ENCODE results near the gene STAT2. TPM values are rescaled to one million over a fixed set of nuclear protein-coding genes. Genes with fewer than 3 reads are reported as not detected.
"Not testable (repeated sequence)": the region's sequence is repeated elsewhere in the genome, so short reads cannot be mapped to it uniquely, and the experiment has no call there.

The STAT2 gene
- total RNA-seq, 1 donor from 2014 or later = 163 TPM

- H3K4me3 Mint-ChIP-seq (ENCODE audit: low read depth) = no peak overlapping the region
- no peaks in the 10 kb centered on the region for H3K27me3 Mint-ChIP-seq
- no peaks in the 10 kb centered on the region for H3K9me3 Mint-ChIP-seq (ENCODE audit: low read depth)
- peaks cover 4% of the 10 kb centered on the region for H3K4me1 Mint-ChIP-seq (ENCODE audit: low read depth)
- no peak overlapping the region for H3K27ac Mint-ChIP-seq
- DNase-seq (ENCODE audit: low spot score, unreplicated experiment) = no peak
- TF ChIP-seq CTCF (IDR thresholded peaks at IDR 0.05; ENCODE audit: unreplicated experiment) = no peak
- H3K36me3 Mint-ChIP-seq (ENCODE audit: insufficient read depth) = peaks cover 27% of the 10 kb centered on the region
These were observed 8.6 kb downstream of the STAT2 start for GRCh38 chr12:56351325-56351724.

- H3K27ac Mint-ChIP-seq = no peak overlapping the region
These were observed 9.2 kb downstream of the STAT2 start for GRCh38 chr12:56350662-56351061.

GRCh38 chr12:56348776-56349175, 11.1 kb downstream of the STAT2 start:
- H3K36me3 Mint-ChIP-seq (ENCODE audit: insufficient read depth) = peaks cover 22% of the 10 kb centered on the region
- H3K4me3 Mint-ChIP-seq (ENCODE audit: low read depth) = no peak overlapping the region
- H3K27ac Mint-ChIP-seq = no peak overlapping the region

More at GRCh38 chr12:56350662-56351061, 9.2 kb downstream of the STAT2 start:
- H3K4me1 Mint-ChIP-seq (ENCODE audit: low read depth) = peaks cover under 1% of the 10 kb centered on the region
- no peak for DNase-seq (ENCODE audit: low spot score, unreplicated experiment)
- no peaks in the 10 kb centered on the region for H3K9me3 Mint-ChIP-seq (ENCODE audit: low read depth)
- no peaks in the 10 kb centered on the region for H3K27me3 Mint-ChIP-seq
- H3K36me3 Mint-ChIP-seq (ENCODE audit: insufficient read depth) = peaks cover 24% of the 10 kb centered on the region
- no peak for TF ChIP-seq CTCF (IDR thresholded peaks at IDR 0.05; ENCODE audit: unreplicated experiment)
- no peak overlapping the region for H3K4me3 Mint-ChIP-seq (ENCODE audit: low read depth)

GRCh38 chr12:56347255-56347654, 12.7 kb downstream of the STAT2 start:
- not testable (repeated sequence) for H3K27ac Mint-ChIP-seq; H3K4me1 Mint-ChIP-seq (ENCODE audit: low read depth); H3K9me3 Mint-ChIP-seq (ENCODE audit: low read depth); H3K4me3 Mint-ChIP-seq (ENCODE audit: low read depth); H3K27me3 Mint-ChIP-seq; DNase-seq (ENCODE audit: low spot score, unreplicated experiment)
- H3K36me3 Mint-ChIP-seq (ENCODE audit: insufficient read depth) = peaks cover 27% of the 10 kb centered on the region

More at GRCh38 chr12:56348776-56349175, 11.1 kb downstream of the STAT2 start:
- H3K9me3 Mint-ChIP-seq (ENCODE audit: low read depth) = no peaks in the 10 kb centered on the region
- no peaks in the 10 kb centered on the region for H3K27me3 Mint-ChIP-seq
- no peak for TF ChIP-seq CTCF (IDR thresholded peaks at IDR 0.05; ENCODE audit: unreplicated experiment)
- H3K4me1 Mint-ChIP-seq (ENCODE audit: low read depth) = no peaks in the 10 kb centered on the region
- DNase-seq (ENCODE audit: low spot score, unreplicated experiment) = no peak

GRCh38 chr12:56346675-56347074, 13.2 kb downstream of the STAT2 start:
- DNase-seq (ENCODE audit: low spot score, unreplicated experiment) = no peak
- Mint-ChIP-seq H3K4me1 (ENCODE audit: low read depth) (no peaks in the 10 kb centered on the region), H3K4me3 (ENCODE audit: low read depth) (no peak overlapping the region), H3K27me3 (no peaks in the 10 kb centered on the region), H3K27ac (no peak overlapping the region), H3K36me3 (ENCODE audit: insufficient read depth) (peaks cover 27% of the 10 kb centered on the region), H3K9me3 (ENCODE audit: low read depth) (no peaks in the 10 kb centered on the region)
- TF ChIP-seq CTCF (IDR thresholded peaks at IDR 0.05; ENCODE audit: unreplicated experiment) = no peak

- H3K27me3 Mint-ChIP-seq; H3K36me3 Mint-ChIP-seq (ENCODE audit: insufficient read depth); H3K9me3 Mint-ChIP-seq (ENCODE audit: low read depth); DNase-seq (ENCODE audit: low spot score, unreplicated experiment); H3K4me1 Mint-ChIP-seq (ENCODE audit: low read depth); H3K4me3 Mint-ChIP-seq (ENCODE audit: low read depth); H3K27ac Mint-ChIP-seq: not testable (repeated sequence)
These were observed 17.6 kb downstream of the STAT2 start for GRCh38 chr12:56342290-56342689.
